ENCODE results near the gene PTGDR. TPM values are rescaled to one million over a fixed set of nuclear protein-coding genes. Genes with fewer than 3 reads are reported as not detected.

The PTGDR gene, protein sequence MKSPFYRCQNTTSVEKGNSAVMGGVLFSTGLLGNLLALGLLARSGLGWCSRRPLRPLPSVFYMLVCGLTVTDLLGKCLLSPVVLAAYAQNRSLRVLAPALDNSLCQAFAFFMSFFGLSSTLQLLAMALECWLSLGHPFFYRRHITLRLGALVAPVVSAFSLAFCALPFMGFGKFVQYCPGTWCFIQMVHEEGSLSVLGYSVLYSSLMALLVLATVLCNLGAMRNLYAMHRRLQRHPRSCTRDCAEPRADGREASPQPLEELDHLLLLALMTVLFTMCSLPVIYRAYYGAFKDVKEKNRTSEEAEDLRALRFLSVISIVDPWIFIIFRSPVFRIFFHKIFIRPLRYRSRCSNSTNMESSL
- under 1 TPM; 0.25 to 0.38 TPM for total RNA-seq

DNA sequence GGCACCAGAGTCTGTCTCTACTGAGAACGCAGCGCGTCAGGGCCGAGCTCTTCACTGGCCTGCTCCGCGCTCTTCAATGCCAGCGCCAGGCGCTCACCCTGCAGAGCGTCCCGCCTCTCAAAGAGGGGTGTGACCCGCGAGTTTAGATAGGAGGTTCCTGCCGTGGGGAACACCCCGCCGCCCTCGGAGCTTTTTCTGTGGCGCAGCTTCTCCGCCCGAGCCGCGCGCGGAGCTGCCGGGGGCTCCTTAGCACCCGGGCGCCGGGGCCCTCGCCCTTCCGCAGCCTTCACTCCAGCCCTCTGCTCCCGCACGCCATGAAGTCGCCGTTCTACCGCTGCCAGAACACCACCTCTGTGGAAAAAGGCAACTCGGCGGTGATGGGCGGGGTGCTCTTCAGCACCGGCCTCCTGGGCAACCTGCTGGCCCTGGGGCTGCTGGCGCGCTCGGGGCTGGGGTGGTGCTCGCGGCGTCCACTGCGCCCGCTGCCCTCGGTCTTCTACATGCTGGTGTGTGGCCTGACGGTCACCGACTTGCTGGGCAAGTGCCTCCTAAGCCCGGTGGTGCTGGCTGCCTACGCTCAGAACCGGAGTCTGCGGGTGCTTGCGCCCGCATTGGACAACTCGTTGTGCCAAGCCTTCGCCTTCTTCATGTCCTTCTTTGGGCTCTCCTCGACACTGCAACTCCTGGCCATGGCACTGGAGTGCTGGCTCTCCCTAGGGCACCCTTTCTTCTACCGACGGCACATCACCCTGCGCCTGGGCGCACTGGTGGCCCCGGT, at the start of gene PTGDR:
Gene PTGDR, plus strand, starts transcription at position 198 of the 778 bp plus-strand sequence. Its CDS starts 117 bp downstream, at position 315.
- Mint-ChIP-seq H3K4me1 (peaks cover 47% of the 10 kb centered on the region), H3K4me3 (peak within 1 kb of the TSS; percentile 77), H3K27me3 (peaks cover 55% of the 10 kb centered on the region), H3K27ac (no peak within 1 kb of the TSS), H3K36me3 (ENCODE audit: low read depth) (peaks cover 16% of the 10 kb centered on the region), H3K9me3 (no peaks in the 10 kb centered on the region)
- ChIA-PET CTCF (no interaction called here), POLR2A (interaction anchor here (1.0 to 1.6 kb wide), 3 partner anchors 9 to 22 kb away, joined by 3 to 4 read pairs (median 3); no protein-coding TSS in a partner anchor)
- DNase-seq = peak; percentile 28

- peaks cover 9% of the 10 kb centered on the region for H3K4me1 Mint-ChIP-seq
- no peaks in the 10 kb centered on the region for H3K9me3 Mint-ChIP-seq
- DNase-seq = no peak
- no peak overlapping the region for H3K4me3 Mint-ChIP-seq
- H3K27me3 Mint-ChIP-seq = no peaks in the 10 kb centered on the region
- H3K27ac Mint-ChIP-seq = no peak overlapping the region
- ChIA-PET POLR2A (no interaction called here), CTCF (no interaction called here)
- H3K36me3 Mint-ChIP-seq (ENCODE audit: low read depth) = no peaks in the 10 kb centered on the region
Measured at GRCh38 chr14:52219488-52220084, 47.9 kb upstream of the PTGDR start.

GRCh38 chr14:52220924-52221811, 46.3 kb upstream of the PTGDR start:
- DNase-seq = peak; percentile 20
- CTCF ChIA-PET = no interaction called here
- Mint-ChIP-seq H3K36me3 (ENCODE audit: low read depth) (no peaks in the 10 kb centered on the region), H3K4me3 (peak overlapping the region; percentile 73), H3K27me3 (no peaks in the 10 kb centered on the region), H3K9me3 (no peaks in the 10 kb centered on the region), H3K27ac (peak overlapping the region; percentile 48), H3K4me1 (peaks cover 9% of the 10 kb centered on the region)
- POLR2A ChIA-PET = interaction anchor here (1.3 kb wide), 1 partner anchor 93 kb away, joined by 3 read pairs; no protein-coding TSS in a partner anchor

- Mint-ChIP-seq H3K4me3 (no peak overlapping the region), H3K36me3 (ENCODE audit: low read depth) (no peaks in the 10 kb centered on the region), H3K9me3 (peaks cover 2% of the 10 kb centered on the region), H3K27ac (no peak overlapping the region), H3K4me1 (peaks cover 9% of the 10 kb centered on the region), H3K27me3 (no peaks in the 10 kb centered on the region)
- no peak for DNase-seq
- ChIA-PET POLR2A (no interaction called here), CTCF (no interaction called here)
Measured at GRCh38 chr14:52222901-52223300, 44.6 kb upstream of the PTGDR start.

DNA sequence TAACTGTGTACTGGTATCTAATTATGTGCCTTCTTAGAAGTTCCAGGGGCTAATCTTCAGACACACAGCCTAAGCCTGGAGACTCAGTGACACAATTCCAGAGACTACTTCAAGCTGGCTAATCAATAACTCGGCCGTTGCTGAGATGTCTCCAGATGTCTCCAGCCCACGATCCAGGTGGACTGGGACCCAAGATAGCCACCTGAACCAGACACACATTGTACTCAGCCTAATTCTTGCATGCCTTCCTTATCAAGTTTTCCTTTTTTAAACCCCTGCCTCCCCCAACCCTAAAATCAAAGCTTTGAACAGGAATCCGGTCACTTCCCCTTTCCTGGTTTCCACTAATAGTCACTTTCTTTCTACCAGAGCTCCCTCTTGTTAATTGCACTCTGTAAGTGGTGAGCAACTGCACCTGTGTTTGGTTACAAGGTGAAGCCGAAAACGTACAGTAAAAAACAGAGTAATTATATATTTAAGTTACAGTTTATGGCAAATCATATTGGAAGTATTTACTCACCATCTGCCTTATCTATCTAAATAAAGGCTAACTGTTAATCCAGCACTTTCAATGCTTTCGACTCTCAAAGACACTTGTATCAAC, 39.8 kb upstream of the PTGDR start:
- Mint-ChIP-seq H3K4me3 (no peak overlapping the region), H3K27ac (no peak overlapping the region), H3K36me3 (ENCODE audit: low read depth) (no peaks in the 10 kb centered on the region), H3K4me1 (no peaks in the 10 kb centered on the region), H3K9me3 (peaks cover 2% of the 10 kb centered on the region), H3K27me3 (no peaks in the 10 kb centered on the region)
- POLR2A ChIA-PET = no interaction called here
- CTCF ChIA-PET = no interaction called here
- DNase-seq = no peak

DNA sequence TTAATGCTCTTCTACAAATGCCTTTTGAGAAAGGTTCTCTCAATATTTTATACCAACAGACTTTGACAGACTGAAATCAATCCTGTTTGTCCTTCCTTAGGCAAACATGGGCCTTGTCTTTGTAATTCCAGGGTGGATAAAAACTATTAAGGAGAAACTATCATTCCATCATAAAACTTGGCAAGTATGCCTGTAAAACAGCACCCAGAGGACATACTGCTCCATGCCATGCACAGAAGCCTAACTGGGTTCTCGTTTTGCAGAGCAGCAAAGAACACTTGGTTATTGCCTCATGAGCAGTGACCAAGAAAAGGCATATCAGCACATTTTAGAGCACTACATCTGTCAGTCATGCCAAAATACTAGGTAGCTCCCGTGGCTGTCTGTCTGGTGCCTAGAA, 33.8 kb upstream of the PTGDR start:
- H3K36me3 Mint-ChIP-seq (ENCODE audit: low read depth) = no peaks in the 10 kb centered on the region
- no peaks in the 10 kb centered on the region for H3K27me3 Mint-ChIP-seq
- no peaks in the 10 kb centered on the region for H3K9me3 Mint-ChIP-seq
- H3K4me3 Mint-ChIP-seq = no peak overlapping the region
- ChIA-PET POLR2A (no interaction called here), CTCF (no interaction called here)
- no peaks in the 10 kb centered on the region for H3K4me1 Mint-ChIP-seq
- no peak for DNase-seq
- no peak overlapping the region for H3K27ac Mint-ChIP-seq

DNA sequence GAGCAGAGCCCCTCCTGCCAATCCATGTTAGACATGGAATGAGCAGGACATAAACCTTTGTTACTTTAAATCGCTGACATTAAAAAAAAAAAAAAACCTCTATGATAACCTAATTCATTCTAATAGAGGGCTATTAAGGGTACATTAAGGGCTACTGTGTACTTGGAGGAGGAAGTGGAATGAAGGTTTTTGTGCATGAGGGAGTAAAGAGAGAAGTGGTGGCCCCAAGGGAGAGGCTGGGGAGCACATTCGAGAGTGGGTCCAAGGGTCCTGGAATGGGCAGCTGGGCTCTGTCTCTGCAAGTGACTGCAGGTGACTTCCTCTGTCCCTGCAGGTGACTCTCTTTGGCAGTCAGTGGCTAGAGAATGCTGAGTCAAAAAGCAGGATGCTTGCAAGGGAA, 32.1 kb upstream of the PTGDR start:
- H3K9me3 Mint-ChIP-seq = no peaks in the 10 kb centered on the region
- CTCF ChIA-PET = no interaction called here
- peaks cover 2% of the 10 kb centered on the region for H3K4me1 Mint-ChIP-seq
- no peaks in the 10 kb centered on the region for H3K36me3 Mint-ChIP-seq (ENCODE audit: low read depth)
- H3K27me3 Mint-ChIP-seq = peaks cover 2% of the 10 kb centered on the region
- no peak overlapping the region for H3K4me3 Mint-ChIP-seq
- no peak overlapping the region for H3K27ac Mint-ChIP-seq
- DNase-seq = no peak
- POLR2A ChIA-PET = no interaction called here

- ChIA-PET CTCF (no interaction called here), POLR2A (no interaction called here)
- Mint-ChIP-seq H3K27me3 (peaks cover 2% of the 10 kb centered on the region), H3K4me3 (no peak overlapping the region), H3K27ac (no peak overlapping the region), H3K9me3 (no peaks in the 10 kb centered on the region), H3K36me3 (ENCODE audit: low read depth) (no peaks in the 10 kb centered on the region), H3K4me1 (peaks cover 2% of the 10 kb centered on the region)
- DNase-seq = no peak
Measured at GRCh38 chr14:52235866-52236510, 31.5 kb upstream of the PTGDR start.

DNA sequence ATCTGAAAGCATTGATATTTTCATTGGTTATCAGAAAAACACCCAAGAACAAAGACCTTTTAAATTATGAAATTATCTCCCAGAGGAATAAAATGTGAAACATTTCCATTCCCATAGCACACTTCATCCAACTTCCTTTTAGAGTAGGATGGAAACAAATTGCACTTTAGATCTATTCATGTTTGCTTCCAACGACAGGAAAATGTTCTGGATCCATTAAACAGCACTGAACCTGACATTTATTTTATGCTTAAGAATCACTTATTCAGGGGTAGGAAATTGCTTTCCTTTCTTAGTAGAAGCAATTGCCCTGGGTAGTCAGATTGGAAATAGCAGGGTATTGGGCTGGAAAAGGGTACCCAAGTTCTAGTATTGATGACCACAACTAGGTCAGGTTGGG, 28.8 kb upstream of the PTGDR start:
- no peaks in the 10 kb centered on the region for H3K9me3 Mint-ChIP-seq
- H3K36me3 Mint-ChIP-seq (ENCODE audit: low read depth) = no peaks in the 10 kb centered on the region
- no peak overlapping the region for H3K27ac Mint-ChIP-seq
- ChIA-PET POLR2A (no interaction called here), CTCF (no interaction called here)
- no peak overlapping the region for H3K4me3 Mint-ChIP-seq
- H3K4me1 Mint-ChIP-seq = peaks cover 2% of the 10 kb centered on the region
- H3K27me3 Mint-ChIP-seq = peaks cover 2% of the 10 kb centered on the region
- no peak for DNase-seq

GRCh38 chr14:52240623-52241022, 26.9 kb upstream of the PTGDR start:
- no peak overlapping the region for H3K4me3 Mint-ChIP-seq
- no peaks in the 10 kb centered on the region for H3K36me3 Mint-ChIP-seq (ENCODE audit: low read depth)
- ChIA-PET CTCF (no interaction called here), POLR2A (no interaction called here)
- H3K4me1 Mint-ChIP-seq = peaks cover 2% of the 10 kb centered on the region
- peaks cover 6% of the 10 kb centered on the region for H3K27me3 Mint-ChIP-seq
- no peak for DNase-seq
- H3K27ac Mint-ChIP-seq = no peak overlapping the region
- H3K9me3 Mint-ChIP-seq = no peaks in the 10 kb centered on the region

DNA sequence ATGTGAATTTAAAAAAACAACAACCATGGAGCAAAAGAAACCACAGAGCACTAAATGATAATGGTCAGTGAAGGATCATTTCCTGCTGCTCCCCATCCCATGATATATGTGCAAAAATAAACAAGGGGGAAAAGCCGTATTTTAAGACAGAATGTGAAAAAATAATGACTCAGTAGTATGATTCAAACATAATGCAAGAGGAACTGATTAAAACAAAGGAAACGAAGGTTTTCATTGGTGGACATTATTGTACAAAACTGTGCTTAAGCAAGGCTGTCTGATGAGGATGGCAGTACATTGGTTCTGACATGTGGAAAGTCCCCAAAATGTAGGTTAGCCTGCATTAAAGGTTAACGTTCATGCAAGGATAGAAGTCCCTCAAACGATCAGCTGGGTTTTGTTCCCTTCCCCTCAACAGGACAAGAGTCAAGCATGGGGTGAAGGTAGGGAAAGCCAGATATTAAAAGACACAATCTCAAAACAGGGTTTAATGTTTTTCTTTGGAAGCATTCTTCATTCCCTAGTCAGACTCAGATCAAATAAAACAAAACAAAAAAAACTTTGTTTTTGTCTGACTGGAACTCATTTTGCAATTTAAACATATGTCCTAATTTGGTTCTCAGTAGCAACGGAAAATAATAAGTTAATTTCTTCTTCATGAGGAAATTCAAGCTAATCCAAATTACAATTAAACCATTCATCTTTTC, 26.3 kb upstream of the PTGDR start:
- Mint-ChIP-seq H3K27me3 (peaks cover 6% of the 10 kb centered on the region), H3K4me1 (peaks cover 2% of the 10 kb centered on the region), H3K36me3 (ENCODE audit: low read depth) (no peaks in the 10 kb centered on the region), H3K27ac (no peak overlapping the region), H3K4me3 (no peak overlapping the region), H3K9me3 (no peaks in the 10 kb centered on the region)
- ChIA-PET POLR2A (no interaction called here), CTCF (no interaction called here)
- no peak for DNase-seq

- Mint-ChIP-seq H3K27me3 (peaks cover 6% of the 10 kb centered on the region), H3K4me3 (no peak overlapping the region), H3K36me3 (ENCODE audit: low read depth) (peaks cover 6% of the 10 kb centered on the region), H3K9me3 (peaks cover 10% of the 10 kb centered on the region), H3K27ac (no peak overlapping the region), H3K4me1 (peaks cover 17% of the 10 kb centered on the region)
- ChIA-PET POLR2A (no interaction called here), CTCF (no interaction called here)
- DNase-seq = no peak
Measured at GRCh38 chr14:52244328-52244727, 23.2 kb upstream of the PTGDR start.
